HG02642 (cell line): ENCODE data around the gene RANGAP1.

Experiments used
- ATAC-seq: cut with Tn5 transposase; IDR thresholded peaks from one replicate; pipeline ENCODE4 v1.9.1; 2021; ENCODE audit warnings: mild to moderate bottlenecking; ENCODE audit not compliant: unreplicated experiment, poor library complexity

The RANGAP1 gene

GRCh38 chr22:41204992-41205900 is 80.7 kb downstream of the RANGAP1 start, which contains the start of gene L3MBTL2:
Gene L3MBTL2 (plus strand): TSS chr22:41205312. CDS start chr22:41205363, 51 bp downstream.
- peak; percentile 96 for ATAC-seq

DNA sequence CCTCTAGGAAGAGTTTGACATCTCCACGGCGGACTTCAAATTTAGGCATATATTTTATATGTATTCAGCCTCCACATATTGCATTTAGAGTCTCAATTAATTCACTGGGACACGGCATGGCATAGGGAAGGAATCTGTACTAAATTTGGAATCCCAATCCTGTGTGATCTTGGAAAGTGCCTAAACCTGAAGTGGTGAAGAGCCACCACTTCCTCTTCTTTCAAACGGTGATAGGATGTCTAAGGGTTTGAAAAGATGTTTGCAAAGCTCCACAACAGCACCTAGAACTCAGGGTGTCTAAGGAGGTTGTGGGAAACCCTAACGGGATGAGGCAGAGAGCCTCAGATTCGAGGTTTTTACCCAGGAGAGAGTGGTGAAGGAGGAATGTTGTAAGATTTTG is 81.9 kb downstream of the RANGAP1 start:
- no peak for ATAC-seq

- no peak for ATAC-seq
These were observed 82.9 kb downstream of the RANGAP1 start for GRCh38 chr22:41203118-41203517.

GRCh38 chr22:41201141-41201540 is 84.8 kb downstream of the RANGAP1 start:
- no peak for ATAC-seq

- ATAC-seq: no peak
These were observed 87.9 kb downstream of the RANGAP1 start for GRCh38 chr22:41198027-41198580.

- peak; percentile 89 for ATAC-seq
These were observed 88.7 kb downstream of the RANGAP1 start for GRCh38 chr22:41197038-41197972.
